A549 (cell line): ENCODE data around the gene ABL1. TPM values are rescaled to one million over a fixed set of nuclear protein-coding genes. Genes with fewer than 3 reads are reported as not detected.

Experiments used
- ATAC-seq, 2 experiments: fragments of 200-7000 bp in 1 of 2; fragments of >200 bp in 1 of 2; cut with Nextera tagmentation in 1 of 2; cut with Tn5 transposase in 1 of 2; 3 replicates each; pipeline versions ENCODE4 v1.8.0 to v1.9.1; 2018 to 2020; ENCODE audit warnings: mild to moderate bottlenecking in 1 of 2, moderate library complexity in 1 of 2
- CTCF ChIA-PET: fragments of 300-600 bp; sonication (Branson Sonifier 250); formaldehyde crosslinking; extraction: SDS; loops from one replicate; lab custom pipeline; 2021; ENCODE audit warnings: antibody characterized with exemption, inconsistent platforms; lab: Yijun Ruan, JAX
- POLR2A ChIA-PET: fragments of 350-600 bp; formaldehyde crosslinking; extraction: SDS; loops from one replicate; lab custom pipeline; 2021; ENCODE audit warnings: antibody characterized with exemption, inconsistent platforms; lab: Yijun Ruan, JAX
- DNase-seq, 2 experiments: peaks; one replicate each; pipeline versions ENCODE4 v3.0.0 to v3.0.0-alpha.2; 2011 to 2016; ENCODE audit warnings: low read depth in 1 of 2, low spot score in 1 of 2
- FAIRE-seq: peaks from 2 replicates; lab custom pipeline; 2011; peaks lifted over from hg19 to GRCh38; lab: Jason Lieb, UNC
- H3K27ac ChIP-seq, 2 experiments: fragments of >200 bp; sonication (Bioruptor Twin); formaldehyde crosslinking; 3 replicates each; pipeline ENCODE4 v1.5.1; 2016 to 2017
- H3K4me1 ChIP-seq: fragments of >200 bp; sonication (Bioruptor Twin); formaldehyde crosslinking; 3 replicates; pipeline ENCODE4 v1.6.1; 2016
- H3K4me2 ChIP-seq: fragments of >200 bp; sonication (Bioruptor Twin); formaldehyde crosslinking; 3 replicates; pipeline ENCODE4 v1.6.1; 2016
- H3K4me3 ChIP-seq: fragments of >200 bp; sonication (Bioruptor Twin); formaldehyde crosslinking; 3 replicates; pipeline ENCODE4 v1.5.1; 2016
- H3K9me3 ChIP-seq: fragments of >200 bp; sonication (Bioruptor Twin); formaldehyde crosslinking; 3 replicates; pipeline ENCODE4 v1.6.1; 2016
- BCL3 ChIP-seq: fragments of >200 bp; sonication (Bioruptor Twin); formaldehyde crosslinking; IDR thresholded peaks from 3 replicates; pipeline ENCODE4 v1.6.1; 2016
- CBX2 ChIP-seq: fragments of 200-600 bp; sonication (generic); IDR thresholded peaks from 2 replicates; pipeline ENCODE4 v1.6.1; 2016; ENCODE audit warnings: low read depth, mild to moderate bottlenecking, borderline replicate concordance
- CBX8 ChIP-seq: fragments of 200-600 bp; sonication (generic); IDR thresholded peaks from 2 replicates; pipeline ENCODE4 v1.6.1; 2016
- CEBPB ChIP-seq, 2 experiments: fragments of >200 bp in 1 of 2; sonication (Bioruptor Twin) in 1 of 2; formaldehyde crosslinking in 1 of 2; IDR thresholded peaks; 2 replicates each; pipeline ENCODE4 v1.6.1; 2012 to 2016
- EHF ChIP-seq: fragments of 250-450 bp; sonication (Bioruptor Pico); IDR thresholded peaks from 2 replicates; pipeline ENCODE4 v1.5.0; 2020; ENCODE audit warnings: mild to moderate bottlenecking
- EHMT2 ChIP-seq: fragments of 200-600 bp; sonication (generic); IDR thresholded peaks from 2 replicates; pipeline ENCODE4 v1.6.1; 2016; ENCODE audit warnings: antibody characterized with exemption, low read depth, mild to moderate bottlenecking, moderate library complexity
- EP300 ChIP-seq, 2 experiments: fragments of >200 bp; sonication (Bioruptor Twin); formaldehyde crosslinking; IDR thresholded peaks; 2 replicates in 1 of 2; 3 replicates in 1 of 2; pipeline ENCODE4 v1.6.1; 2016 to 2017
- FOSL2 ChIP-seq, 2 experiments: fragments of 450-650 bp in 1 of 2; fragments of >200 bp in 1 of 2; sonication (Bioruptor Twin) in 1 of 2; formaldehyde crosslinking; IDR thresholded peaks; 2 replicates each; pipeline versions ENCODE4 v1.5.0 to v1.6.1; 2016 to 2020; ENCODE audit warnings: mild to moderate bottlenecking in 1 of 2, moderate library complexity in 1 of 2
- HES2 ChIP-seq: fragments of >200 bp; sonication (Bioruptor Twin); formaldehyde crosslinking; IDR thresholded peaks from 2 replicates; pipeline ENCODE4 v1.6.1; 2016
- HEYL ChIP-seq: fragments of 250-450 bp; sonication (Bioruptor Pico); IDR thresholded peaks from 2 replicates; pipeline ENCODE4 v1.8.0; 2021; ENCODE audit warnings: mild to moderate bottlenecking, moderate library complexity
- HOXA7 ChIP-seq: fragments of 250-450 bp; sonication (Bioruptor Pico); IDR thresholded peaks from 2 replicates; pipeline ENCODE4 v1.5.0; 2020; ENCODE audit warnings: mild to moderate bottlenecking, moderate library complexity
- HOXB5 ChIP-seq: fragments of 250-450 bp; sonication (Bioruptor Pico); IDR thresholded peaks from 2 replicates; pipeline ENCODE4 v1.5.0; 2020; ENCODE audit warnings: mild to moderate bottlenecking, moderate library complexity
- MAFK ChIP-seq: fragments of 450-650 bp; IDR thresholded peaks from 2 replicates; pipeline ENCODE4 v1.6.1; 2014; ENCODE audit not compliant: partially characterized antibody
- MAX ChIP-seq: IDR thresholded peaks from 2 replicates; pipeline ENCODE4 v1.6.1; 2012
- MAZ ChIP-seq: fragments of 150-350 bp; IDR thresholded peaks from 2 replicates; pipeline ENCODE4 v1.6.1; 2014; ENCODE audit warnings: antibody characterized with exemption, low read depth, low read length, borderline replicate concordance
- NPAS2 ChIP-seq: fragments of 250-450 bp; sonication (Bioruptor Pico); IDR thresholded peaks from 2 replicates; pipeline ENCODE4 v1.8.0; 2022; ENCODE audit warnings: mild to moderate bottlenecking, moderate library complexity, borderline replicate concordance
- NR3C1 ChIP-seq: fragments of >200 bp; sonication (Bioruptor Twin); formaldehyde crosslinking; IDR thresholded peaks from 3 replicates; pipeline ENCODE4 v1.6.1; 2017
- PBX3 ChIP-seq: IDR thresholded peaks from 2 replicates; pipeline ENCODE4 v1.6.1; 2012
- PHF8 ChIP-seq: fragments of 200-600 bp; sonication (generic); IDR thresholded peaks from 2 replicates; pipeline ENCODE4 v1.6.1; 2016; ENCODE audit warnings: low read depth, mild to moderate bottlenecking, antibody characterized with exemption, moderate library complexity, borderline replicate concordance
- RAD21 ChIP-seq, 2 experiments: fragments of >200 bp in 1 of 2; sonication (Bioruptor Twin) in 1 of 2; formaldehyde crosslinking in 1 of 2; IDR thresholded peaks in 1 of 2; conservative IDR thresholded peaks in 1 of 2; 2 replicates in 1 of 2; 3 replicates in 1 of 2; pipeline ENCODE4 v1.6.1; 2012 to 2018; ENCODE audit warnings: inconsistent platforms in 1 of 2
- RFX5 ChIP-seq: fragments of 450-650 bp; IDR thresholded peaks from 2 replicates; pipeline ENCODE4 v1.7.1; 2014; ENCODE audit warnings: antibody characterized with exemption, mild to moderate bottlenecking, moderate library complexity
- SMC3 ChIP-seq: fragments of >200 bp; sonication (Bioruptor Twin); formaldehyde crosslinking; IDR thresholded peaks from 3 replicates; pipeline ENCODE4 v1.6.1; 2018; ENCODE audit warnings: inconsistent platforms
- WGBS: methylation state at CpG from one replicate; pipeline ENCODE4 v1.1.6; 2017; ENCODE audit errors: missing lambda C conversion rate; 5-methylcytosine and 5-hydroxymethylcytosine counted together
- polyA plus RNA-seq, 4 experiments: library from polyadenylated mRNA; depleted of rRNA in 3 of 4; stranded (reverse); fragments of >200 nt; fragmentation: RNase III in 1 of 4; extraction: RNeasy Plus Mini Kit Qiagen cat#74134 plus additional on column Dnase treatment in 1 of 4; gene quantifications; 2 replicates in 3 of 4; 3 replicates in 1 of 4; pipeline ENCODE4 v1.2.3, GENCODE V29; 2011 to 2017

Gene ABL1
- polyA plus RNA-seq, 2 of the 4 experiments (the other 2 are of a cell fraction), result 26.5 to 32.4 TPM

- no peak for TF ChIP-seq RAD21 (conservative IDR thresholded peaks at IDR 0.05 in 1 of 2, IDR thresholded peaks at IDR 0.05 in 1 of 2)
- TF ChIP-seq PBX3, result no peak
- no peak for TF ChIP-seq FOSL2 (IDR thresholded peaks at IDR 0.05)
- no peak for TF ChIP-seq FOSL2 (CRISPR knock-in tag; IDR thresholded peaks at IDR 0.05)
- TF ChIP-seq BCL3, result no peak
- Histone ChIP-seq H3K9me3 (no peaks in the 10 kb centered on the region), H3K4me1 (no peaks in the 10 kb centered on the region), H3K27ac (no peak overlapping the region), H3K4me3 (no peak overlapping the region), H3K4me2 (no peak overlapping the region)
- ChIA-PET CTCF (interaction anchor here (0.7 to 3.5 kb wide), 4 partner anchors 10 to 162 kb away, joined by 3 to 16 read pairs (median 4); no protein-coding TSS in a partner anchor), POLR2A (no interaction called here)
- no peak for FAIRE-seq
- 58% methylated on average over 4 of the region's 4 CpGs for WGBS
- DNase-seq, result no peak
- no peak for ATAC-seq
Measured at GRCh38 chr9:130898552-130898852, 63.4 kb downstream of the ABL1 start.

- ChIA-PET CTCF (interaction anchor here (1.1 to 4.1 kb wide), 7 partner anchors 8 to 147 kb away, joined by 3 to 22 read pairs (median 8); no protein-coding TSS in a partner anchor), POLR2A (no interaction called here)
- no peaks in the 10 kb centered on the region for H3K9me3 ChIP-seq
- DNase-seq (no peak), ATAC-seq (no peak), FAIRE-seq (no peak)
- 42% methylated on average over 17 of the region's 25 CpGs for WGBS
- TF ChIP-seq CEBPB (IDR thresholded peaks at IDR 0.05) (no peak), EP300 (IDR thresholded peaks at IDR 0.05) (no peak), CBX8 (no peak), MAX (no peak), NR3C1 (no peak), HOXA7 (CRISPR knock-in tag) (no peak), PBX3 (no peak), RFX5 (no peak), MAZ (no peak), SMC3 (no peak), HES2 (no peak), CBX2 (no peak), HEYL (CRISPR knock-in tag) (no peak), NPAS2 (CRISPR knock-in tag) (no peak), HOXB5 (CRISPR knock-in tag) (no peak), MAFK (no peak), EHF (CRISPR knock-in tag) (no peak), PHF8 (no peak), EHMT2 (no peak)
- no peak overlapping the region for H3K4me3 ChIP-seq
- no peak overlapping the region for H3K4me2 ChIP-seq
- H3K4me1 ChIP-seq, result no peaks in the 10 kb centered on the region
- no peak overlapping the region for H3K27ac ChIP-seq
Measured at GRCh38 chr9:130899051-130899748, 64.1 kb downstream of the ABL1 start.
